GM21367 (cell line): Measurements from ENCODE around the gene SHC1.
"Not testable (repeated sequence)": the region's sequence is repeated elsewhere in the genome, so short reads cannot be mapped to it uniquely, and the experiment has no call there.

Source experiments
- ATAC-seq: cut with Tn5 transposase; IDR thresholded peaks from one replicate; pipeline ENCODE4 v1.9.1; 2021; ENCODE audit not compliant: unreplicated experiment

The SHC1 gene

DNA sequence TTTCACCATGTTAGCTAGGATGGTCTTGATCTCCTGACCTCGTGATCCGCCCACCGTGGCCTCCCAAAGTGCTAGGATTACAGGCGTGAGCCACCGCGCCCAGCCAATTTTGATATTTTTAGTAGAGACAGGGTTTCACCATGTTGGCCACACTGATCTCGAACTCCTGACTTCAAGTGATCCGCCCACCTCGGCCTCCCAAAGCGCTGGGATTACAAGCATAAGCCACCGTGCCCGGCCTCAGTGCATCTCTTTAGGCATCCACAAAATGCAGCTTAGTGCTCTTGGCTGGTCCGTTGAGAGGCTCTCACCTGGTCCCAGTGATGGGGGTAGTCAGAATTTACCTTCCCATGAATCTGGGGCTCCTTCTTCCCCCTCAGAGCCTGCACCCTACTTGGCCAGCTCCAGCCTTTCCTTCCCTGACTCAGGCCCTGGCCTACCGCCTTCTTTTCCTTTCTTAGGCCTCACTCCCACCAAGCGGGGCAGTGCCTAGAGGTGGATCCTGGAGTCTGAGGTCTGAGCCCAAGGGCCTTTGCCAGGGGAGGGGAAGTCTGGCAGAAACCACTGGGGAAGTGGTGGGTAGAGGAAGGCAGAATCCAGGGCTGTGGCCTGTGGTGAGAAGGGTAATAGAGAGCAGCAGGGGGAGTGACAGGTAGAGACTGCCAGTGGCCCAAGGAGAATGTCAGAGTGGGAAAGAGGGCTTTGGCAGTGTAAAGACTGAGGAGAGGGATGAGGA, 26.6 kb upstream of the SHC1 start:
- ATAC-seq: no peak

DNA sequence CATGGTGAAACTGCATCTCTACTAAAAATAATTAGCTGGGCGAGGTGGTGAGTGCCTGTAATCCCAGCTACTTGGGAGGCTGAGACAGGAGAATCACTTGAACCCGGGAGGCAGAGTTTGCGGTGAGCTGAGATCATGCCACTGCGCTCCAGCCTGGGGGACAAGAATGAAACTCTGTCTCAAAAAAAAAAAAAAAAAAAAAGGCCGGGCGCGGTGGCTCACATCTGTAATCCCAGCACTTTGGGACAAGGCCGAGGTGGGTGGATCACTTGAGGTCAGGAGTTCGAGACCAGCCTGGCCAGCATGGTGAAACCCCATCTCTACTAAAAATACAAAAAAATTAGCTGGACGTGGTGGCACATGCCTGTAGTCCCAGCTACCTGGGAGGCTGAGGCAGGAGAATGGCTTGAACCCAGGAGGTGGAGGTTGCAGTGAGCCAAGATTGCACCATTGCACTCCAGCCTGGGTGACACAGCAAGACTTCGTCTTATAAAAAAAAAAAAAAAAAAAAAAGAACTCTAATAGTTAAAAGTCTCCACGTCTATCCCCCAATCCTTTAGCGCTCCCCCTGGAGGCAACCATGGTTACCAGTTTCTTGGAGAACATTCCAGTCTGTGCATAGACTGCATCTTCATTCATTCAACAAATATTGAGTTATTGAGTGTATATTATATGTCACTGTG, 24.9 kb upstream of the SHC1 start:
- not testable (repeated sequence) for ATAC-seq

- no peak for ATAC-seq
Observed at GRCh38 chr1:154994591-154994990, 24.0 kb upstream of the SHC1 start.

- ATAC-seq: no peak
Observed at GRCh38 chr1:154994269-154994587, 23.7 kb upstream of the SHC1 start.

GRCh38 chr1:154993572-154994268, 23.2 kb upstream of the SHC1 start, which contains the start of gene LENEP:
LENEP (plus strand) TSS chr1:154993586; CDS start chr1:154993608, 22 bp downstream.
- no peak for ATAC-seq

DNA sequence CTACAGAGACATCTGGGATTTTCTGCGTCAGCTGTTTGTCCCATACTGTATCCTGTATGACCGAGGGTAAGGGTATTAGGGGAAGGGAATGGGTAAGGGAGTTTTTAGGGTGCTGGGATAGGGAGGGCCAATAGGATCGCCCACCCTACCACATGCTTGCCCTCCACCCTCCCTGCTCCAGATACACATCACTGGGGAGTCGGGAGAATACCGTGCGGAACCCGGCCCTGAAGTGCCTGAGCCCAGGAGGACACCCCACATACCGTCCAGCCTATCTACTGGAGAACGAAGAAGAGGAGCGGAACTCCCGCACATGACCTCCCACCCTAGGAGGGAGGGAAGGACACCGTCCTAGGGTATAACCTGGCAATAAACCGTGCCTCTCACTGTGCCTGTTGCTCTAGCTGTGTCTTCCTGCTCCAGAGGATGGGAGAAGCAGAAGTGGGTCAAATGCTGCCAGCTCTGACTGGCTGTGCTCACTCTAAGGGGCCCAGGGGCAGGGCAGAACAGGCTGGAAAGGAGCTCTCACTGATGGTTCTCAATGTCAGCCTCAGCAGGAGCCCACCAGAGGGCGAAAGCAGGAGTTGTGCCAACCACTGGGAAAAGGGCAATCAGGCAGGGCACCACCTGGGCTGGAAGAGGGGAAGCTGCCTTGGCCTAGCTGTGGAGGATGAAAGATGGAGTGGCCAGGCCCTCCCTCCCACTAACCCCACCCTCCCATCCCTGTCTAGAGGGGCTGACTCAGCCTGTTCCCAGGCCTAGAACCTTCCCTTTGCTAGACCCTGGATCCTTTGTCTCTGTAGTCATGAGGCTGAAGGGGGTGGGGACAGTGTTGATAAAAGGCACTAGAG, 22.4 kb upstream of the SHC1 start:
- no peak for ATAC-seq

DNA sequence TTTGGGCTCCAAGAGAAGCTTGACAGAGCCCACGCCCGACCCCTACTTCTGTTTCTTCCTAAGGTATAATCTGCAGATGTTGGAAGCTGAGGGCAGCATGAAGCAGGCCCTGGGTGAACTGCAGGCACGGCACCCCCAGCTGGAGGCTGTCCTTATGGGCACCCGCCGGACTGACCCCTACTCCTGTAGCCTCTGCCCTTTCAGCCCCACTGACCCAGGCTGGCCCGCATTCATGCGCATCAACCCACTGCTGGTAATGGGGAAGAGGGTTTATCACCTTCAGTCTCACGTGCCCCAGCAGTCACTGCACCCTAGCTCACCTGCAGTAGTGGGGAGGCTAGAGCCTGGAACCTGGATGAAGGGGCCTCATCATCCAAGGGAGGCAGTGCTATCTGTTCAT, 19.7 kb upstream of the SHC1 start:
- no peak for ATAC-seq

DNA sequence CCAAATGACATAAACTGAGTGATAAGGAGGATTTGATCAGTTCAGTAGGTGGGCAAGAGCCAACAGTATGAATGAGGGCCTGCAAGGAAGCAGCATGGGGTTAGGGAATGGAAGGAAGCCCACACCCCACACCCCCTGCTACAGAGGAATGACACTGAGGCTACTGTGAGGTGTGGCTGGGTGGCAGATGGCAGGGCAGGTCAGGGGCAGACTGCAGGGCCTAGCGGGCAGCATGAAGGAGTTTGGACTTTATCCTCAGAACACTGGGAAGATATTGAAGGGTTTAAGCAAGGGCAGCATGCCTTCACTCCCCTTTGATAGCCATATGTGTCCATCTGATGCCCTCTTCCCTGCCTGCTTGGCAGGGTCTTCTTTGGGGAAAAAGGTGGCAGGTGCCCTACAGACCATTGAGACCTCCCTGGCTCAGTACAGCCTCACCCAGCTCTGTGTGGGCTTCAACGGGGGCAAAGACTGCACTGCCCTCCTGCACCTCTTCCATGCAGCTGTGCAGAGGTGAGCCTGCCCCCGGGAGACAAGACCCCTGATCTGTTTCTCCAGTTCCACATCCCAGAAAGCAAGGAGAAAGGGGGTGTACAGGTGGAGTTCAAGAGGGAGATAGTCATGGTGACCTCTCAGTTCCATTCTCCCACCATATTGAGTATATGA, 18.8 kb upstream of the SHC1 start:
- no peak for ATAC-seq

DNA sequence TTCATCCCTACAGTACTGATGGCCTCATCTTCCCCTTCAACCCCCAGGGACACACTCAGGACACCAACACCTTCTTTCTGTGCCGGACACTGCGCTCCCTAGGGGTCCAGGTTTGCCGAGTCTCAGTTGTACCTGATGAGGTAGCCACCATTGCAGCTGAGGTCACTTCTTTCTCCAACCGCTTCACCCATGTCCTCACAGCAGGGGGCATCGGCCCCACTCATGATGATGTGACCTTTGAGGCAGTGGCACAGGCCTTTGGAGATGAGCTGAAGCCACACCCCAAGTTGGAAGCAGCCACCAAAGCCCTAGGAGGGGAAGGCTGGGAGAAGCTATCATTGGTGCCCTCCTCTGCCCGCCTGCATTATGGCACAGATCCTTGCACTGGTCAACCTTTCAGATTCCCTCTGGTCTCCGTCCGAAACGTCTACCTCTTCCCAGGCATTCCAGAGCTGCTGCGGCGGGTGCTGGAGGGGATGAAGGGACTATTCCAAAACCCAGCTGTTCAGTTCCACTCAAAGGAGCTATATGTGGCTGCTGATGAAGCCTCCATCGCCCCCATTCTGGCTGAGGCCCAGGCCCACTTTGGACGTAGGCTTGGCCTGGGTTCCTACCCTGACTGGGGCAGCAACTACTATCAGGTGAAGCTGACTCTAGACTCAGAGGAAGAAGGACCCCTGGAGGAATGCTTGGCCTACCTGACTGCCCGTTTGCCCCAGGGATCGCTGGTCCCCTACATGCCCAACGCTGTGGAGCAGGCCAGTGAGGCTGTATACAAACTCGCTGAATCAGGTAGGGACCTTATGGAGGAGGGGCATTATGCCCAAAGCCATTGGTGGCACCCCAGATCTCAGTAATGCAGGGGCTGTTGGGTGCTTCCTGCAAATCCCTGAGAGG, 17.8 kb upstream of the SHC1 start:
- ATAC-seq: no peak

GRCh38 chr1:154987326-154987725, 16.8 kb upstream of the SHC1 start:
- ATAC-seq: no peak

DNA sequence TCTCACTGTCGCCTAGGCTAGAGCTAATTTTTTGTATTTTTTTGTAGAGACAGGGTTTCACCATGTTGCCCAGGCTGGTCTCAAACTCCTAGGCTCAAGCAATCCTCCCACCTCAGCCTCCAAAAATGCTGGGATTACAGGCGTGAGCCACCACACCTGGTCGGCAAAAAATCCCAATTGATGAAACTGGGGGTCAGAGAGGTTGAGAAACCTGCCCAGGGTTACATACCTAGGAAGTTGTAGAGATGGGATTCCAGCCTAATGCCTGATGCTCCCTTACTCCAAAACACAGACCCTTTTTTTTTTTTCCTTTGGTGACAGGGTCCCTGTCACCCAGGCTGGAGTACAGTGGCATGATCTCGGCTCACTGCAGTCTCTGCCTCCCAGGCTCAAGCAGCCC, 16.2 kb upstream of the SHC1 start:
- ATAC-seq: not testable (repeated sequence)

- ATAC-seq: no peak
Observed at GRCh38 chr1:154983776-154984466, 13.4 kb upstream of the SHC1 start.

GRCh38 chr1:154982897-154983648, 12.5 kb upstream of the SHC1 start, which contains the start of gene FLAD1:
FLAD1 (plus strand) TSS chr1:154983344; CDS start chr1:154983695, 351 bp downstream.
- peak; percentile 92 for ATAC-seq

DNA sequence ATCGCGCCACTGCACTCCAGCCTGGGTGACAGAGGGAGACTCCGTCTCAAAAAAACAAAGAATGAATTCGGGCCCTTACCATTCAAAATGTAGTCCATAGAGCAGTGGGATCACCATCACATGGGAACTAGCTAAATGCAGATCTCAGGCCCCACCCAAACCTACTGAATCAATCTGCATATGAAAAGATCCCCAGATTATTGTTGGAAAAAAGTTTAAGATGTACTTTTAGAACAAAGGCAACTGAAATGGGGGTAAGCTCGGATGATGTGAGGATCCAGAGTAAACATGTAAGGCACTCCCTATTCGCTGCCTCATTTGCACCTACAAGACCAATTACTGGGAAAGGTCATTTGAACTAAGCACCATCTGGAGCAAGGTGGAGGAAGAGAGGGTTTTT, 11.8 kb upstream of the SHC1 start:
- no peak for ATAC-seq

- no peak for ATAC-seq
Observed at GRCh38 chr1:154978360-154978759, 7.8 kb upstream of the SHC1 start.

DNA sequence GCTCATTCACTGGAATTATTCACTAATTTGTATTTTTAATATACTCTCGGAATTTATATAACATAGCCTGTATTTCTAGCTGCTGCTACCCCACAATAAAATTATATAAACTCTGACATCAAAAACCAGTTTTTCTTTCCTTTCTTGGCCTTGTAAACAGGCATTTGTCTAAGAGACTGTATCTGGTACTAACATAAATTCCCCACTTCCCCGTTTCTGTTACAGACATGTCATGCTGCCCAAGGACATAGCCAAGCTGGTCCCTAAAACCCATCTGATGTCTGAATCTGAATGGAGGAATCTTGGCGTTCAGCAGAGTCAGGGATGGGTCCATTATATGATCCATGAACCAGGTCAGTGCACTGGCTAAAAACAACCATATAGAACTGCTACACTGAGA, 7.2 kb upstream of the SHC1 start:
- not testable (repeated sequence) for ATAC-seq

- ATAC-seq: no peak
Observed at GRCh38 chr1:154975409-154976059, 5.0 kb upstream of the SHC1 start.
